HUDEP-2 (cell line): ENCODE measurements around the gene ENO3.
"Not testable (repeated sequence)": the region's sequence is repeated elsewhere in the genome, so short reads cannot be mapped to it uniquely, and the experiment has no call there.

Experiments used
- DNase-seq, 76 experiments: peaks; one replicate each; lab custom pipeline; 2025; ENCODE audit not compliant: unreplicated experiment in 76 of 76; lab: John Stamatoyannopoulos, UW

The ENO3 gene

DNA sequence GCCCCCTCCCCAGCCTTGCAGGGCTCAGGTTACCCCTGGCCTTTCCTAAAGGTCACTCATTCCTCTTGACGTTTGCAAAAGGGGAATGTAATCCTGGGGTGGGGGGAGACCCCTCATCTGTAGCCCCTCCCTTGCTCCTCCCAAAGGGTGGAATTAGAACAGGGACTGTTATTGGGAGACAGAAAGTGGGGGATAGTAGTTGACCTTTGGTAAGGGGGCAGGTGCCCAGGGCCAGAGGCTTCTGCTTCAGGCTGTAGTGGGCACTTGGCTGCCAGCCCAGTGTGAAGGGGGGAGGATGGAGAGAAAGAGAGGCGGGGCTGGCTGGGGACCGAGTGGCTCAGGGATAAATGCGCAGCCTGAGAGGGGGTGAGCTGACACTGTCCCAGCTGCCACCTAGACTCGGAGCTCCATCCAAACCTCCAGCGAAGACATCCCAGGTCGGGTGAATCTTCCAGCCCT is at the start of gene ENO3:
ENO3 (plus strand) TSS at position 374 of the 459 bp plus-strand sequence. CDS start 711 bp downstream, outside the sequence.
- DNase-seq = peak in 42 of 76 experiments; percentile 7 to 66 (median 32)

DNA sequence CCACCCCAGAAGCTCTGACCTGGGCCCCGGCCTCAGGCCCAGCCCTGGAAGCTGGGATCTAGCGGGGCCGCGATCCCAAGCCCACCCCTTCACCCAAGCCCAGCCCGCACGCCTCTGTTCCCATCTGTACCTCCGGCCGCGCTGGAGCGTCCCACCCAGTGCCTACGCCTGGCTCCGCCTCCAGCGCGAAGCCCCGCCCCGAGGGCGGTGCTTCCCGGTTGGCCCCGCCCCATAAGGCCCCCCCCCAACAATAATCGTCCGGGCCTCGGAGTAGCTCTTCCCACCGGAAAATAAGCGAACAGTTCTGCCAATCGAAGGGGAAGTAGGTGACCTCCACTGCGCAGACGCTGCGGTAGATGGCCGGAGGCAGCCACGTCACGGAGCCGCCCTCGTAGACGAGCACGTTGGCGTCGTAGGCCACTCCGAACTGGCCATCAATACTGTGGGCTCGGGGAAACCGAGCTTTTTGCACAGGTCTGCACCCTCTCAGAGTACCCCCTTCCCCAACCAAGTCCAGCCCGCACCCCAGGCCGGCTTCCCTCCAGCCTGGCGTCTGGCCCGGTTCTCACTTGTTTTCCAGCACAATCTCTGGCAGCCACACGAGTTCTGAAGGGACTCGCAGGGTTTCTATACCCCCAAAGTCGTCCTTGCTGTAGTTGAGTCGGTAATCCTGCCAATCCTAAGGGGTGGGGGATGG is 49.1 kb upstream of the ENO3 start:
- no peak for DNase-seq

GRCh38 chr17:4902540-4902939 is 48.4 kb upstream of the ENO3 start:
- no peak for DNase-seq

- DNase-seq = peak in 69 of 76 experiments; percentile 23 to 79 (median 55)
Measured at GRCh38 chr17:4903051-4903818, 47.7 kb upstream of the ENO3 start, which contains the start of gene CHRNE. TSS of gene CHRNE (minus strand) at chr17:4903098. CDS start at chr17:4903063, 35 bp downstream.

GRCh38 chr17:4906642-4907041 is 44.3 kb upstream of the ENO3 start:
- DNase-seq = not testable (repeated sequence)

DNA sequence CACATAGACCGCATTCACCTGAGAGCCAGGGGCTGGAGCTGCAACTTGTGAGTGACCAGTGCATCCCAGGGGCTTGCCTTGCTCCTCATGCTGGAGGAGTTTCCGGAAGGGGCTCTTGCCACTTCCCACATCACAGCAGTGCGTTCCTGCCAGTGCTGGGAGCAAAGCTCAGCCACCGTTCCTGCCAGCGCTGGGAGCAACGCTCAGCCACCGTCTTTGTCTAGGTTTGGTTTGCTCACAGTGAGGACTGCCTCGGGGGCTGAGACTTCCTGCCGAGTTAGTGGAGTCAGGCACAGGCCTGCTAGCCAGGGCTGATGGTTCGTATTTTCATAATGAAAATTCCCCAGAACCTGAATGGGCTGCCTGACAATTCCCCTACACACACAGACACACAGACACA is 42.6 kb upstream of the ENO3 start:
- DNase-seq = no peak

DNA sequence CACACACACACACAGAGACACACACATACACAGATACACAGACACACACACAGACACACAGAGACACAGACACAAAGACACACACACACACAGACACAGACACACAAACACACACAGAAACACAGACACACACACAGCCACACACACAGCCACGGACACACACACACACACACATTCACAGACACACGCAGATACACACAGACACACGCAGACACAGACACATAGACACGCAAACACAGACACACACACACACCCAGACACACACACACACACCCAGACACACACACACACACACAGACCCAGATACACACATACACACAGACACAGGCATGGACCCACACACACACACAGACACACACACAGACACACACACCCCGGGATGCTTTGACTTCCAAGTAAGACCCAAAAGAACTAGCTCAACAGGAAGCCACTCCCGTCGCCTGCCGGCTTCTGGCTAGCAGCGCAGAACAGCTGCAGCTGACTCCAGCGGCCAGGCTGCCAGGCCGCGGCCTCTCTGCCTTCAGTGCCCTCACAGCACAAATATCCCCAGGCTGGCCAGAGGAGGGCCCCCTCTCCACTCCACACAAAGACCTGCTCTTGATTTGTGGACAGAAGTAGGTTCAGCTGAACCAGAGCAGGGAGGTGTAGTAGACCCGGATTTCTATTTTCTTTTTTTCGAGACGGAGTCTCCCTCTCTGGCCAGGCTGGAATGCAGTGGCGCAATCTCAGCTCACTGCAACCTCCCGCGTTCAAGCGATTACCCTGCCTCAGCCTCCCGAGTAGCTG is 42.0 kb upstream of the ENO3 start:
- DNase-seq = peak in 71 of 76 experiments; percentile 31 to 89 (median 70)

DNA sequence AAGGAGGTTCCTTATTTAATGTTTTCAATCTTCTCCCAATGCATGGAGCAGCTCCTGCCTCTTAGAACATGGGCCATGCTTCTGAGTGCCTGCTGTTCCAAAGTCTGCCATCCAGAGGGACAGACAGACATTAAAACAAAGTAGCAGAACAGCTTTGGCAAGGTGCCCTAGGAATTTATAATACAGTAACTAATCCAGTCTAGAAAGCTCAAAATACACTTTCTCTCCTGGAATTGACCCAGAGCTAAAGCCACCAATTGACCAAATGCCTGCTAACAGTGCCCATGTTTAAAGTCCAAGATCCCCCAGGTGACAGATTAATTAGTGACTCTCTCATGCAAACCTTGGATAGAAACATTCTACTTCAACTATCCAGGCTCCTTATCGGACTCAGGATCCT is 36.9 kb upstream of the ENO3 start:
- DNase-seq = no peak

DNA sequence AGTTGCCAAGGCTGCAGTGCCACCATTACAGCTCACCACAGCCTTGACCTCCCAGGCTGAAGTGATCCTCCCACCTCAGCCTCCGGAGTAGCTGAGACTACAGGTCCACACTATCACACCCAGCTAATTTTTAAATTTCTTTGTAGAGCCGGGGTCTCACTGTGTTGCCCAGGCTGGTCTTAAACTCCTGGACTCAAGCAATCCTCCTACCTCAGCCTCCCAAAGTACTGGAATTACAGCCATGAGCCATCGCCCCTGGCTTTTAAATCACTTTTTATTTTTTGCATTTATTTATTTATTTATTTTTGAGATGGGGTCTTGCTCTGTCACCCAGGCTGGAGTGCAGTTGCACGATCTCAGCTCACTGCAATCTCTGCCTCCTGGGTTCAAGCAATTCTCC is 36.4 kb upstream of the ENO3 start:
- not testable (repeated sequence) for DNase-seq

DNA sequence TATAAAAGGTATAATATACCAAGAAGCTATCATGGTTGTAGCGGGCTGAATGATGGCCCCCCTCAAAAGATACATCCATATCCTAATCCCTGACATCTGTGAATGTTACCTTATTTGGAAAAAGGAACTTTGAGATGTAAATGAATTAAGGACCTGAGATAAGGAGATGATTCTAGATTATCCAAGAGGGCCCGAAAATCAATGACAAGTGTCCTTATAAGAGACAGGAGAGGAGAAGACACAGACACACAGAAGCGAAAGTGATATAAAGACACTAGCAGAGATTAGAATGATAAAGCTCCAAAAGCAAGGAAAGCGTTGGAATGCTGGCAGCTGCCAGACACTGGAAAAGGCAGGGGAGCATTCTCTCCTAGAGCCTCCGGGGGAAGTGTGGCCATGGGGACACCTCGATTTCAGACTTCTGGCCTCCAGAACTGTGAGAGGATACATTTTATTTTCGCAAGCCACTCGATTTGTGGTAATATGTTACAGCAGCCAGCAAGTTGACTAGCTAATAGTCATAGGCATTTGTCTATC is 31.3 kb upstream of the ENO3 start:
- no peak for DNase-seq

GRCh38 chr17:4920351-4921048 is 30.4 kb upstream of the ENO3 start:
- DNase-seq = no peak

DNA sequence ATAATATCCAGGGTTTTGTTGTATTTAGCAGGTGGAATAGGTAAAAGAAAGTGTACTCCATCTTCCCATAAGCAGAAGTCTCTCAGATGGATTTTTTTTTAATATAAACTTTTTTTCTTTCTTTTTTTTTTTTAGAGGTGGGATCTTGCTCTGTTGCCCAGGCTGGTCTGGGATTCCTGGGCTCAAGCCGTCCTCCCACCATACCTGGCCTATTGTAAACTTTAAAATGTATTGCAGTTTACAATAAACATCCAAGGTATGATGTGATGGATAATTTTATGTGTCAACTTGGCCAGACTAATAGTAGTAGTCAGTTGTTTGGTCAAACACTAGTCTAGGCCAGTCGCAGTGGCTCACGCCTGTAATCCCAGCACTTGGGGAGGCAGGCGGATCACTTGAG is 29.6 kb upstream of the ENO3 start:
- no peak for DNase-seq

DNA sequence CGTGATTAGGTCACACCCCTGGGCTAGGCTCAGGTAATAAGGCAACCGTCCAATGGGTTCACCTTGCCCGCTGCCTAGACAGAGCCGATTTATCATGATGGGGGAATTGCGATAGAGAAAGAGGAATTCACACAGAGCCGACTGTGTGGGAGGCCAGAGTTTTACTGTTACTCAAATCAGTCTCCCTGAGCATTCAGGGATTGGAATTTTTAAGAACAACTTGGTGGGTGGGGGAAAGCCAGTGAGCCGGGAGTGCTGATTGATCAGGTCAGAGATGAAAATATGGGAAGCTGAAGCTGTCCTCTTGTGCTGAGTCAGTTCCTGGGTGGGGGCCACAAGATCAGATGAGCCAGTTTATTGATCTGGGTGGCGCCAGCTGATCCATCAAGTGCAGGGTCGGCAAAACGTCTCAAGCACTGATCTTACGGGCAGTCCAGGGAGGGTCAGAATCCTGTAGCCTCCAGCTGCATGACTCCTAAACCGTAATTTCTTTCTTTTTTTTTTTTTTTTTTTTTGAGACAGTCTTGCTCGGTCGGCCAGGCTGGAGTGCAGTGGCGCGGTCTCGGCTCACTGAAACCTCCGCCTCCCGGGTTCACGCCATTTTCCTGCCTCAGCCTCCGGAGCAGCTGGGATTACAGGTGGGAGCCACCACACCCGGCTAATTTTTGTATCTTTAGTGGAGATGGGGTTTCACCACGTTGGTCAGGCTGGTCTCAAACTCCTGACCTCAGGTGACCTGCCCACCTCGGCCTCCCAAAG is 24.2 kb upstream of the ENO3 start:
- not testable (repeated sequence) for DNase-seq

DNA sequence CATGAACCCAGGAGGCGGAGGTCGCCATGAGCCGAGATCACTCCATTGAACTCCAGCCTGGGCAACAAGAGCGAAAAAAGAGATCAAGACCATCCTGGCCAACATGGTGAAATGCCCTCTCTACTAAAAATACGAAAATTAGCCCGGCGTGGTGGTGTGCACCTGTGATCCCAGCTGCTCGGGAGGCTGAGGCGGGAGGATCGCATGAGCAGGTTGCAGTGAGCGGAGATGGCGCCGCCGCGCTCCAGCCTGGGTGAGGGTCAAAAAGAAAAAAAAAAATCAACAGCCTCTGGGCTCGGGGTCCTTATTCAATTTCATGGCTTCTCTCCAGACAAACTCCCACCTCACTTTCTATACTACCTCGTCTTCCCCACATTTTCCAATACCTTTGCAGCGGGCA is 22.0 kb upstream of the ENO3 start:
- DNase-seq = no peak

GRCh38 chr17:4931963-4932362 is 19.0 kb upstream of the ENO3 start, which contains the start of gene GP1BA:
TSS of gene GP1BA (plus strand) at chr17:4932277. CDS start at chr17:4932605, 328 bp downstream.
- no peak for DNase-seq

- no peak for DNase-seq
Measured at GRCh38 chr17:4932756-4933155, 18.2 kb upstream of the ENO3 start.

DNA sequence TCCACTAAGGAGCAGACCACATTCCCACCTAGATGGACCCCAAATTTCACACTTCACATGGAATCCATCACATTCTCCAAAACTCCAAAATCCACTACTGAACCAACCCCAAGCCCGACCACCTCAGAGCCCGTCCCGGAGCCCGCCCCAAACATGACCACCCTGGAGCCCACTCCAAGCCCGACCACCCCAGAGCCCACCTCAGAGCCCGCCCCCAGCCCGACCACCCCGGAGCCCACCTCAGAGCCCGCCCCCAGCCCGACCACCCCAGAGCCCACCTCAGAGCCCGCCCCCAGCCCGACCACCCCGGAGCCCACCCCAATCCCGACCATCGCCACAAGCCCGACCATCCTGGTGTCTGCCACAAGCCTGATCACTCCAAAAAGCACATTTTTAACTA is 17.3 kb upstream of the ENO3 start:
- DNase-seq = no peak

GRCh38 chr17:4934173-4934979 is 16.5 kb upstream of the ENO3 start:
- peak in 15 of 76 experiments; percentile 4 to 54 (median 20) for DNase-seq
